Choroid plexus epithelial cell (primary cell): ENCODE data around the gene TMEM11.
A peak's percentile ranks its signal among the peaks of the same experiment; 100 is the strongest.

Experiments used
- DNase-seq: peaks from one replicate; pipeline ENCODE4 v3.0.0-alpha.2; 2010; ENCODE audit warnings: low read depth
- H3K4me3 ChIP-seq: 2 replicates; pipeline ENCODE4 v1.5.1; 2011; ENCODE audit warnings: low read depth, mild to moderate bottlenecking, control low read depth, low read length, moderate library complexity
- TF ChIP-seq, protein P1 (sequence below): conservative IDR thresholded peaks from 2 replicates; pipeline ENCODE4 v1.5.1; 2011; ENCODE audit warnings: low read depth, mild to moderate bottlenecking, control low read depth, inconsistent platforms, low read length, moderate library complexity

TMEM11 gene

DNA sequence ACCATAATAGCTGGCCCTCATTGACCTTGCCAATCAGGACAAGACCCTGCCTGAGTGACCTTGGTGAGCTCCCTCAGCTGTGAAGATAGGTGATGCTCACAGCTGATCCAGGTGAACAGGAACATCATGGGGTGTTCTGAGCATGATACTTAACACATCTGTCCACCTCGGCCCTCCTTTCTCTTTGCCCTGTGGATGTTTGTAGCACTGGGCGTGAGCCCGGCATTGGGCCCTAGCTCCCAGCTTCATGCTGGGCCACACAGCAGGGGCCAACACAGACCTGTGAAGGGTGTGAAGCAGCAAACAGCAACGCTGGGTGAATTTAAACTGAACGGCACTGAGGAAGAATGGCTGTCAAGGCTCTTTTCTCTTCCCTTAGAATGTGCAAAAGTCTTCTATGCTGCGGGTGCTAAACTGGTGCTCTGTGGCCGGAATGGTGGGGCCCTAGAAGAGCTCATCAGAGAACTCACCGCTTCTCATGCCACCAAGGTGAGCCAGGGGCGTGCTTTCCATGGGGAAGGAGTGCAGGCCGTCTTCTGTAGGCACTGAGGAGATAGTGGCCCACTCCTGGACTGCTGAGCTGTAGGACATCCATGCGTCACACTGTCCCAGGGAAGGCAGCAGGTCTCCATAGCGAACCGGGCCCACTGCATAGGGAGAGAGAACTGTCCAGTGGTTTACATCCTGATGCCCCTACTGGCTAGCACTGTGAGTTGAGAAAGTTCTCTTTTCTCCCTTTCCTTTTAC, 35.9 kb downstream of the TMEM11 start:
- TF ChIP-seq, protein P1, sequence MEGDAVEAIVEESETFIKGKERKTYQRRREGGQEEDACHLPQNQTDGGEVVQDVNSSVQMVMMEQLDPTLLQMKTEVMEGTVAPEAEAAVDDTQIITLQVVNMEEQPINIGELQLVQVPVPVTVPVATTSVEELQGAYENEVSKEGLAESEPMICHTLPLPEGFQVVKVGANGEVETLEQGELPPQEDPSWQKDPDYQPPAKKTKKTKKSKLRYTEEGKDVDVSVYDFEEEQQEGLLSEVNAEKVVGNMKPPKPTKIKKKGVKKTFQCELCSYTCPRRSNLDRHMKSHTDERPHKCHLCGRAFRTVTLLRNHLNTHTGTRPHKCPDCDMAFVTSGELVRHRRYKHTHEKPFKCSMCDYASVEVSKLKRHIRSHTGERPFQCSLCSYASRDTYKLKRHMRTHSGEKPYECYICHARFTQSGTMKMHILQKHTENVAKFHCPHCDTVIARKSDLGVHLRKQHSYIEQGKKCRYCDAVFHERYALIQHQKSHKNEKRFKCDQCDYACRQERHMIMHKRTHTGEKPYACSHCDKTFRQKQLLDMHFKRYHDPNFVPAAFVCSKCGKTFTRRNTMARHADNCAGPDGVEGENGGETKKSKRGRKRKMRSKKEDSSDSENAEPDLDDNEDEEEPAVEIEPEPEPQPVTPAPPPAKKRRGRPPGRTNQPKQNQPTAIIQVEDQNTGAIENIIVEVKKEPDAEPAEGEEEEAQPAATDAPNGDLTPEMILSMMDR = no peak
- no peak overlapping the region for H3K4me3 ChIP-seq
- DNase-seq = no peak

DNA sequence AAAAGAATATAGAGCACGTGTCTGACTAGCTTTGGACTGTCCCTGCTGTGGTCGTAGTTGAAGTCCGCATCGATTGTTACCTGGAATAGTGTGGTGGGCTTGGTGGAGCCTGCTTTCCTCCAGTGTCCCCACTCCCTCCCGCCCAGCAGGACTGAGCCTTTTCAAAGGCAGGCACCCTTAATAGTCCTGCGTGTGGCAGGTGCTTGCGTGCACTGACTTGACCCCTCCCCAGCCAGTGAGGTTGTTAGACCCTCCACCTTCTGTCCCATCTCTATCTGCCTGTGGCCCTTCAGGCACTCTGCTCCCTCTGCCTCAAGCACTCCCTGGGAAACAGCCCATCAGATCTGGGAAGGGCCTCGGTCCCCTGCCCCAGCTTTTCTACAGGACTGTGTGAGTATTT, 36.6 kb downstream of the TMEM11 start:
- TF ChIP-seq, protein P1 = no peak
- H3K4me3 ChIP-seq = no peak overlapping the region
- DNase-seq = no peak

DNA sequence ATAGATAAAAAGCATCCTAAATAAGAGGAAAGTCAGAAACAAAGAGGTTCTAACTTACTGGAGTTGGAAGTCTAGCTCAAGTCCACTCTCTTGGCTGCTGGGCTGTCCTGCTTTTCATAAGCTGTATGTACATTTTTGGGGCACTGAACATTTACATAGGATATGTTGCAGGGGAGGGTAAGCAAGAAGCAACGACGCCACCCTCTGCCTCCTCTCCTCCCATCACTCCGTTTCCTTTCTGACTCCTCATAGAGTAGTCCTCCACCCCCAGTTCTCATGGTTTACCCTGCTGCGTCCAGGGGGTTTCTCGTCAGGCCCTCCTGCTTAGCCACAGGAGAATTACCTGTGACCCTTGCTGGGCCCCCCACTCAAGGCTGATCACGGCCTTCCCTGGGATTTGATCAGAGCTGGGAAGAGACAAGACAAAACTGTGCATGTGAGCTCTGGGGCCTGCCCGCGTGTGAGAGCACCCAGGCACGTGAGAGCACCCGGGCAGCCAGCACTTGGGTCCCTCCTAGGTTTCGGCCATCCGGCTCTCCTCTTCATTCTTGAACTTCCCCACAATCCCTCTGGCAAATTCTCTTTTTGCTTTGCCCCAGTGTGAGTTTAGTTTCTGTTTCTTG, 37.1 kb downstream of the TMEM11 start:
- H3K4me3 ChIP-seq = no peak overlapping the region
- TF ChIP-seq, protein P1 = no peak
- no peak for DNase-seq

DNA sequence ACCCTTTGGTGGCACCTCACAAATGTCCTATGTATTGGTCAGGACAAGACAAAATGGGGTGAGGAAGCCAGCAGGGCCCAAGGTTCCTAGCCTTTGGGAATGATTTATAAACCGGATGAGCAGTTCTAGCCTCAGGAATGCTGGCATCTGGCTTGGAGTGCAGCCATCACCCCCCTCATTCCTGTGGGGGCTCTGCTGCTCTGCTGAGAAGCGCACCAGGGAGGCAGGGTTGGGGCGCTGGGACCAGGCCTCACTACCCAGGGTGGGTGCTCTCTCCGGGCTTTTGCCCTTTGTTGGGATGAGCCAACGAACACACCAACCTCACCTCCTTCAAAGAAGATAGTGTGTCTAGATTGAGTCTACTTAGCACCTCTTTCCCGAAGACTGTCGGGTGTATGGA, 39.2 kb downstream of the TMEM11 start:
- H3K4me3 ChIP-seq = no peak overlapping the region
- DNase-seq = peak; percentile 35
- TF ChIP-seq, protein P1 = no peak

DNA sequence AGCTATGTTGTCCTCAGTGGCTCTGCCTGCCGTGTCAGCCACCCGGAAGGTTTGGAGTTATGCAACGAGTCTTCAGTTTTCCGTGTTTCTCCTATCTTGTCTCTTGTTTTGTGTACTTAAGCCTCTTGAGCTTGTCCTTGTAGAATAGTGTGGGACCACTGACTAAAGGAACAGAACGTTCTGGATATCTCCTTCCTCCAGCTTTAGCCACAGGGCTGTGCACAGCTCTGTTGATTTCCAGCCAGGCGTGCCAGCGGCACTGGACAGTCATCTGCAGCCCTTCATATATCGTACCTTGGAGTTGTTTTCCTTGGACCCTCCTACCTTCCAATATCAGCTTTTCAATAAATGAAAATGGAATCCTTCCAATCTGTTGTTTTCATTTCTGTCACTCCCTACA, 39.8 kb downstream of the TMEM11 start:
- H3K4me3 ChIP-seq = no peak overlapping the region
- TF ChIP-seq, protein P1 = no peak
- DNase-seq = no peak

DNA sequence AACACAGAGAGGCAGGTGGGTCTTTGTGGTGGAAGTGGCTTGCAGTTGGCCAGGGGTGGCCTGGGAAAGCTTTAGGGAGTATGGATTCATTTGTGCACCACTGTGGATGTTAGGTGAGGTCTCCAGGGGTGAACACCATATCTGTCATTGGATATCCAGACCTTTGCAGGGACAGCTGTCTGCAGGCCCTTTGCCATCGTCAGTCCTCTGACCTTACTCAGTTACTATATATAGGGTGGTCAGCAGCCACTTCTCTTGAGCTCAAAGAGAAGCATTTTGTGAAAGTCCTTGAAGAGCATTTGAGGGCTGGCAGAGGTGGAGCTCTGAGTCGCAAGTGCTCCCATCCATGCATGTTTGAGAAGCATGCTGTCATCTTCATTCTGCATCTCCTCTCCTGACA, 40.4 kb downstream of the TMEM11 start:
- TF ChIP-seq, protein P1 = no peak
- no peak for DNase-seq
- no peak overlapping the region for H3K4me3 ChIP-seq

DNA sequence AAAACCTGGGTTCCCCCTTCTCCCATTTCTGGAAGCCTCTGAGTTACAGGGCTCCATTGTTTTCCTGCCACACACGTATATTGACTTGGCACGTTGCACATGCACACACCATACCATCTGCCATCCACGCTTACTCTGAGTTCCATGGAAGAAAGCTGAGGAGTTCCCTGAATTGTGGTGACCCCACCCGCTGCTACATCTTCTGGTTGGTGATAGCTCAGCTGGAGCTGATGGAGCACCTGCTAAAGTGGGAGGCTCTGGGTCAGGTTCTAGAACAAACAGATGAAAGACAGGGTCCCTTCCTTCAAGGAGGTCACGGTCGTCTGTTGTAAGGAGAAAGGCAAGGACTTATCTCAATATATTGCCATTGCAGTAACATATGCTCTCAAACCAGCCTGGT, 41.1 kb downstream of the TMEM11 start:
- TF ChIP-seq, protein P1 = no peak
- no peak overlapping the region for H3K4me3 ChIP-seq
- no peak for DNase-seq
